IMR-90 (cell line): Measurements from ENCODE around the gene CFAP45. TPM values are rescaled to one million over a fixed set of nuclear protein-coding genes. Genes with fewer than 3 reads are reported as not detected.
A peak's percentile ranks its signal among the peaks of the same experiment; 100 is the strongest.

Experiments
- ATAC-seq: fragments of 200-7000 bp; cut with Tn5 transposase; 2 replicates; pipeline ENCODE4 v1.9.1; 2020; ENCODE audit warnings: low read depth, mild to moderate bottlenecking, moderate library complexity
- BruUV-seq: library from RNA; stranded (reverse); fragments of 400-500 nt; replicated peaks from 2 replicates; lab custom pipeline; 2021; lab: Mats Ljungman, UMichigan
- CTCF ChIA-PET: fragments of 300-600 bp; formaldehyde crosslinking; extraction: SDS; loops from one replicate; lab custom pipeline; 2021; ENCODE audit warnings: antibody characterized with exemption; lab: Yijun Ruan, JAX
- POLR2A ChIA-PET: fragments of 300-600 bp; sonication (Branson Sonifier 250); formaldehyde crosslinking; loops from one replicate; lab custom pipeline; 2022; ENCODE audit warnings: antibody characterized with exemption; ENCODE audit not compliant: unreplicated experiment; lab: Charles Lee
- DNase-seq: peaks from one replicate; pipeline ENCODE4 v3.0.0; 2013
- H2AFZ ChIP-seq: replicated peaks from 2 replicates; pipeline ENCODE3; 2013; ENCODE audit warnings: low read length, mild to moderate bottlenecking; ENCODE audit not compliant: poor library complexity
- H2AK5ac ChIP-seq: 2 replicates; pipeline ENCODE4 v1.6.1; 2013; ENCODE audit warnings: low read depth, low read length, inconsistent platforms
- H2AK9ac ChIP-seq: replicated peaks from 2 replicates; pipeline ENCODE3; 2013; ENCODE audit warnings: mild to moderate bottlenecking, low read depth, low read length, moderate library complexity; ENCODE audit not compliant: poor library complexity
- H2BK120ac ChIP-seq: 2 replicates; pipeline ENCODE4 v1.6.1; 2013; ENCODE audit warnings: low read depth, low read length, inconsistent platforms
- H2BK15ac ChIP-seq: 3 replicates; pipeline ENCODE4 v1.6.1; 2013; ENCODE audit warnings: low read depth, low read length, inconsistent platforms
- H2BK20ac ChIP-seq: 2 replicates; pipeline ENCODE4 v1.6.1; 2013; ENCODE audit warnings: low read depth, mild to moderate bottlenecking, inconsistent platforms, low read length, moderate library complexity
- H2BK5ac ChIP-seq: 2 replicates; pipeline ENCODE4 v1.6.1; 2013; ENCODE audit warnings: mild to moderate bottlenecking, low read depth, low read length, inconsistent platforms; ENCODE audit not compliant: poor library complexity, severe bottlenecking
- H3K14ac ChIP-seq: replicated peaks from 2 replicates; pipeline ENCODE4 v1.6.1; 2013; ENCODE audit warnings: low read depth, low read length, inconsistent platforms
- H3K18ac ChIP-seq: 2 replicates; pipeline ENCODE4 v1.6.1; 2013; ENCODE audit warnings: low read depth, low read length, control low read depth
- H3K23ac ChIP-seq: 2 replicates; pipeline ENCODE4 v1.6.1; 2013; ENCODE audit warnings: low read depth, low read length, inconsistent platforms
- H3K27ac ChIP-seq: 2 replicates; pipeline ENCODE4 v1.5.1; 2013; ENCODE audit warnings: mild to moderate bottlenecking, control low read depth, low read length; ENCODE audit not compliant: insufficient read depth
- H3K27me3 ChIP-seq: 2 replicates; pipeline ENCODE4 v1.6.1; 2013; ENCODE audit warnings: low read length; ENCODE audit not compliant: control insufficient read depth, insufficient read depth
- H3K36me3 ChIP-seq: 2 replicates; pipeline ENCODE4 v1.6.1; 2013; ENCODE audit warnings: low read length, mixed read lengths; ENCODE audit not compliant: control insufficient read depth, insufficient read depth
- H3K4ac ChIP-seq: 2 replicates; pipeline ENCODE4 v1.6.1; 2013; ENCODE audit warnings: low read depth, low read length, inconsistent platforms
- H3K4me1 ChIP-seq: 2 replicates; pipeline ENCODE4 v1.6.1; 2013; ENCODE audit warnings: low read length, mixed read lengths; ENCODE audit not compliant: control insufficient read depth, insufficient read depth
- H3K4me2 ChIP-seq: 2 replicates; pipeline ENCODE4 v1.6.1; 2013; ENCODE audit warnings: low read depth, mild to moderate bottlenecking, control low read depth, low read length, moderate library complexity
- H3K4me3 ChIP-seq: 2 replicates; pipeline ENCODE4 v1.5.1; 2013; ENCODE audit warnings: low read depth, mild to moderate bottlenecking, control low read depth, low read length, moderate library complexity; ENCODE audit not compliant: insufficient read depth
- H3K56ac ChIP-seq: 2 replicates; pipeline ENCODE4 v1.6.1; 2013; ENCODE audit warnings: low read length, inconsistent platforms; ENCODE audit not compliant: insufficient read depth; ENCODE audit errors: extremely low read depth
- H3K79me1 ChIP-seq, 2 experiments: 2 replicates each; pipeline ENCODE4 v1.6.1; 2013; ENCODE audit warnings: low read length in 2 of 2, inconsistent platforms in 1 of 2, low read depth in 1 of 2
- H3K9ac ChIP-seq: 2 replicates; pipeline ENCODE4 v1.6.1; 2013; ENCODE audit warnings: low read depth, low read length, control low read depth
- H3K9me1 ChIP-seq: 2 replicates; pipeline ENCODE4 v1.6.1; 2013; ENCODE audit warnings: low read length, inconsistent platforms; ENCODE audit not compliant: insufficient read depth
- H3K9me3 ChIP-seq: 2 replicates; pipeline ENCODE4 v1.6.1; 2013; ENCODE audit warnings: low read length; ENCODE audit not compliant: control insufficient read depth, insufficient read depth
- H4K20me1 ChIP-seq: 2 replicates; pipeline ENCODE4 v1.6.1; 2013; ENCODE audit warnings: low read length, inconsistent platforms; ENCODE audit not compliant: insufficient read depth
- H4K5ac ChIP-seq: 2 replicates; pipeline ENCODE4 v1.6.1; 2013; ENCODE audit warnings: mild to moderate bottlenecking, low read depth, low read length, control low read depth
- H4K8ac ChIP-seq, 2 experiments: 2 replicates each; pipeline ENCODE4 v1.6.1; 2013; ENCODE audit warnings: low read depth in 2 of 2, low read length in 2 of 2, control low read depth in 1 of 2, inconsistent platforms in 1 of 2
- H4K91ac ChIP-seq: 2 replicates; pipeline ENCODE4 v1.6.1; 2013; ENCODE audit warnings: low read depth, low read length, inconsistent platforms; ENCODE audit not compliant: insufficient read depth
- BHLHE40 ChIP-seq: fragments of 150-350 bp; IDR thresholded peaks from 2 replicates; pipeline ENCODE4 v1.6.1; 2016; ENCODE audit warnings: mild to moderate bottlenecking, low read depth, low read length
- CEBPB ChIP-seq: IDR thresholded peaks from 2 replicates; pipeline ENCODE4 v1.6.1; 2012; ENCODE audit warnings: low read depth, low read length, improper control_type of control experiment
- CHD1 ChIP-seq: IDR thresholded peaks from 2 replicates; pipeline ENCODE4 v1.6.1; 2012; ENCODE audit warnings: low read depth, low read length, improper control_type of control experiment
- FOS ChIP-seq: fragments of 150-350 bp; IDR thresholded peaks from 2 replicates; pipeline ENCODE4 v1.6.1; 2016; ENCODE audit warnings: low read depth, low read length
- MAZ ChIP-seq: IDR thresholded peaks from 2 replicates; pipeline ENCODE4 v1.6.1; 2012; ENCODE audit warnings: low read depth, mild to moderate bottlenecking, low read length, improper control_type of control experiment, moderate library complexity, borderline replicate concordance
- MXI1 ChIP-seq: IDR thresholded peaks from 2 replicates; pipeline ENCODE4 v1.6.1; 2012; ENCODE audit warnings: low read depth, mild to moderate bottlenecking, low read length, moderate library complexity, borderline replicate concordance
- RAD21 ChIP-seq: IDR thresholded peaks from 2 replicates; pipeline ENCODE4 v1.6.1; 2012; ENCODE audit warnings: low read length, improper control_type of control experiment
- RCOR1 ChIP-seq: IDR thresholded peaks from 2 replicates; pipeline ENCODE4 v1.6.1; 2012; ENCODE audit warnings: mild to moderate bottlenecking, low read length, improper control_type of control experiment; ENCODE audit not compliant: insufficient replicate concordance
- RFX5 ChIP-seq: IDR thresholded peaks from 2 replicates; pipeline ENCODE4 v1.8.0; 2012; ENCODE audit warnings: low read depth, mild to moderate bottlenecking, low read length, moderate library complexity
- SMC3 ChIP-seq: fragments of 150-350 bp; IDR thresholded peaks from 2 replicates; pipeline ENCODE4 v1.6.1; 2016; ENCODE audit warnings: low read depth, mild to moderate bottlenecking, antibody characterized with exemption, low read length, moderate library complexity
- USF2 ChIP-seq: fragments of 150-350 bp; IDR thresholded peaks from 2 replicates; pipeline ENCODE4 v1.6.1; 2017; ENCODE audit warnings: mild to moderate bottlenecking, antibody characterized with exemption, low read length, low read depth
- WGBS, 2 experiments: methylation state at CpG; one replicate each; pipeline versions ENCODE4 v1.1.5 to v1.1.7; 2013; ENCODE audit warnings: missing lambda C conversion rate in 2 of 2; ENCODE audit not compliant: insufficient read length in 1 of 2; ENCODE audit errors: extremely low coverage in 2 of 2; 5-methylcytosine and 5-hydroxymethylcytosine counted together
- dilution Hi-C: fragments of 300-500 bp; cut with HindIII; formaldehyde crosslinking; loops from one replicate; pipeline ENCODE4 v1.14.3; 2018; ENCODE audit warnings: low sequenced_read_pairs; ENCODE audit not compliant: unreplicated experiment
- in situ Hi-C: fragments of 300-500 bp; cut with MboI; formaldehyde crosslinking; loops from 3 replicates; pipeline ENCODE4 v1.14.3; 2019; ENCODE audit warnings: low sequenced_read_pairs, inconsistent platforms, mixed read lengths
- intact Hi-C: fragments of 100-400 bp; cut with micrococcal nuclease; formaldehyde crosslinking; loops from 2 replicates; pipeline ENCODE4 v1.10.0; 2022
- polyA plus RNA-seq, 3 experiments: library from polyadenylated mRNA; depleted of rRNA; stranded (reverse); fragments of >200 nt; gene quantifications; 2 replicates each; pipeline ENCODE4 v1.2.3, GENCODE V29; 2012; ENCODE audit warnings: low replicate concordance in 1 of 3
- total RNA-seq: library from RNA; depleted of rRNA; stranded (reverse); fragments of >200 nt; gene quantifications from 2 replicates; pipeline ENCODE4 v1.2.3, GENCODE V29; 2012
- TF ChIP-seq, protein P1 (sequence below): fragments of 150-350 bp; IDR thresholded peaks from 2 replicates; pipeline ENCODE4 v1.6.1; 2016; ENCODE audit warnings: low read depth, mild to moderate bottlenecking, low read length, moderate library complexity, borderline replicate concordance
- TF ChIP-seq, protein P2 (sequence below): conservative IDR thresholded peaks from 2 replicates; pipeline ENCODE4 v1.5.1; 2012; ENCODE audit warnings: mild to moderate bottlenecking, low read depth, low read length, improper control_type of control experiment

The CFAP45 gene
- total and polyA plus RNA-seq, 2 of the 4 experiments (the other 2 are of a cell fraction), result 0.51 to 0.72 TPM

DNA sequence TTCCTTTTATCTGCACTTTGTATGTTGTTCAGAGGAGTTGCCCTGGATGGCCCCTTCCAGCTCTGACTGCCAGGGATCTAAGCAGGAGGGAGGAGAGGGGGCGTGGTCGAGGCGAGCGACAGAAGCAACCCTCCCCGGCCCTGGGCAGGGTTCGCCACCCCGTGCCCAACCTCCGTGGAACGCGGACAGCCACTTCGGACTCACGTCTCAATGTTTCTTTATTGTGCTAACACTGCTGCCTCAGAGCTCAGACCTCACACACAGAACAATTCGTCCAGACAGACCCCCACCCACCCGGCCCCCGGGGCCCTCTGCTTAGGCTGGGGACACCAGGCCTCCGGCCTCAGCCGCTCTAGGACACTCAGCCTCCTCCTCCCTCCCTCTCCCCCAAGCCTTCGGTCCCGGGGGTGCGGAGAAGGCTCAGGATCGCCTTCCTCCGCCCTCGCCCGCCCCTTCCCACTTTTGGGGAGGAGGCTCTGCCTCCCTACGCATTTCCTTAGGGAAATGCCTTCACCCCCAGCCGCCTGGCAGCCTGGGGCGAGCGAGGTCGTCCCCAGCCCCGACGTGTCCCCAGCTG is 45.8 kb downstream of the CFAP45 start:
- Histone ChIP-seq H2BK20ac (no peak overlapping the region), H3K9ac (peak overlapping the region; percentile 72), H3K4me3 (peak overlapping the region; percentile 62), H3K27ac (peak overlapping the region; percentile 75), H4K5ac (peak overlapping the region; percentile 78), H4K20me1 (no peaks in the 10 kb centered on the region), H3K14ac (peak overlapping the region; percentile 29), H2BK5ac (peak overlapping the region; percentile 70), H2AFZ (peak overlapping the region; percentile 90), H3K9me3 (no peaks in the 10 kb centered on the region), H3K18ac (peak overlapping the region; percentile 40), H3K56ac (no peak overlapping the region; the same call in 1 of the 2 replicates), H2AK9ac (peak overlapping the region; percentile 69), H3K23ac (peak overlapping the region; percentile 18; the same call in 1 of the 2 replicates), H2BK15ac (no peak overlapping the region), H3K4ac (peak overlapping the region; percentile 88), H3K4me2 (peak overlapping the region; percentile 88), H3K27me3 (no peaks in the 10 kb centered on the region), H2AK5ac (peak overlapping the region; percentile 67; the same call in 1 of the 2 replicates), H3K4me1 (peaks cover 4% of the 10 kb centered on the region), H3K79me1 (peaks cover 0 to 14% of the 10 kb centered on the region in 2 experiments; a peak in 2 of 4 replicates), H3K36me3 (no peaks in the 10 kb centered on the region), H4K91ac (peak overlapping the region; percentile 37; the same call in 1 of the 2 replicates), H3K9me1 (peaks cover 8% of the 10 kb centered on the region), H2BK120ac (peak overlapping the region; percentile 7; the same call in 1 of the 2 replicates), H4K8ac (peak overlapping the region; percentile 65 to 88)
- TF ChIP-seq SMC3, result no peak
- TF ChIP-seq BHLHE40, result no peak
- no peak for TF ChIP-seq FOS
- TF ChIP-seq RFX5, result no peak
- TF ChIP-seq, protein P1, sequence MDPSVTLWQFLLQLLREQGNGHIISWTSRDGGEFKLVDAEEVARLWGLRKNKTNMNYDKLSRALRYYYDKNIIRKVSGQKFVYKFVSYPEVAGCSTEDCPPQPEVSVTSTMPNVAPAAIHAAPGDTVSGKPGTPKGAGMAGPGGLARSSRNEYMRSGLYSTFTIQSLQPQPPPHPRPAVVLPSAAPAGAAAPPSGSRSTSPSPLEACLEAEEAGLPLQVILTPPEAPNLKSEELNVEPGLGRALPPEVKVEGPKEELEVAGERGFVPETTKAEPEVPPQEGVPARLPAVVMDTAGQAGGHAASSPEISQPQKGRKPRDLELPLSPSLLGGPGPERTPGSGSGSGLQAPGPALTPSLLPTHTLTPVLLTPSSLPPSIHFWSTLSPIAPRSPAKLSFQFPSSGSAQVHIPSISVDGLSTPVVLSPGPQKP, result no peak
- TF ChIP-seq CHD1, result no peak
- no peak for TF ChIP-seq RCOR1
- no peak for TF ChIP-seq RAD21
- TF ChIP-seq MAZ, result no peak
- no peak for TF ChIP-seq CEBPB
- TF ChIP-seq, protein P2, sequence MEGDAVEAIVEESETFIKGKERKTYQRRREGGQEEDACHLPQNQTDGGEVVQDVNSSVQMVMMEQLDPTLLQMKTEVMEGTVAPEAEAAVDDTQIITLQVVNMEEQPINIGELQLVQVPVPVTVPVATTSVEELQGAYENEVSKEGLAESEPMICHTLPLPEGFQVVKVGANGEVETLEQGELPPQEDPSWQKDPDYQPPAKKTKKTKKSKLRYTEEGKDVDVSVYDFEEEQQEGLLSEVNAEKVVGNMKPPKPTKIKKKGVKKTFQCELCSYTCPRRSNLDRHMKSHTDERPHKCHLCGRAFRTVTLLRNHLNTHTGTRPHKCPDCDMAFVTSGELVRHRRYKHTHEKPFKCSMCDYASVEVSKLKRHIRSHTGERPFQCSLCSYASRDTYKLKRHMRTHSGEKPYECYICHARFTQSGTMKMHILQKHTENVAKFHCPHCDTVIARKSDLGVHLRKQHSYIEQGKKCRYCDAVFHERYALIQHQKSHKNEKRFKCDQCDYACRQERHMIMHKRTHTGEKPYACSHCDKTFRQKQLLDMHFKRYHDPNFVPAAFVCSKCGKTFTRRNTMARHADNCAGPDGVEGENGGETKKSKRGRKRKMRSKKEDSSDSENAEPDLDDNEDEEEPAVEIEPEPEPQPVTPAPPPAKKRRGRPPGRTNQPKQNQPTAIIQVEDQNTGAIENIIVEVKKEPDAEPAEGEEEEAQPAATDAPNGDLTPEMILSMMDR, result no peak
- TF ChIP-seq USF2, result no peak
- no peak for TF ChIP-seq MXI1
- ChIA-PET CTCF (interaction anchor here (0.8 to 1.5 kb wide), 6 partner anchors 22 to 64 kb away, joined by 3 to 4 read pairs (median 4); no protein-coding TSS in a partner anchor), POLR2A (interaction anchor here (0.6 to 0.8 kb wide), 2 partner anchors 13 to 62 kb away, joined by 3 read pairs; no protein-coding TSS in a partner anchor)
- WGBS, 2 experiments, result 0% methylated on average over 4 of the region's 31 CpGs; no CpG with 5 or more reads in 1 of the 2 experiments
- dilution Hi-C loops, result no loop called here
- no TSS peak for BruUV-seq
- intact Hi-C loops, result loop anchor here (2.0 kb wide), 1 partner anchor 71 kb away; the partner anchor contains the start of gene TAGLN2
- in situ Hi-C loops, result no loop called here
- DNase-seq (no peak), ATAC-seq (peak; percentile 69)
